Measurements from ENCODE around the gene SEMA4B. TPM values are rescaled to one million over a fixed set of nuclear protein-coding genes. Genes with fewer than 3 reads are reported as not detected.

The SEMA4B gene
- total RNA-seq (334 and 336 TPM in 2 replicates), polyA plus RNA-seq (285 and 292 TPM in 2 replicates), polyA minus RNA-seq (439 and 515 TPM in 2 replicates)
- 84.2 TPM for total RNA-seq (2013)

DNA sequence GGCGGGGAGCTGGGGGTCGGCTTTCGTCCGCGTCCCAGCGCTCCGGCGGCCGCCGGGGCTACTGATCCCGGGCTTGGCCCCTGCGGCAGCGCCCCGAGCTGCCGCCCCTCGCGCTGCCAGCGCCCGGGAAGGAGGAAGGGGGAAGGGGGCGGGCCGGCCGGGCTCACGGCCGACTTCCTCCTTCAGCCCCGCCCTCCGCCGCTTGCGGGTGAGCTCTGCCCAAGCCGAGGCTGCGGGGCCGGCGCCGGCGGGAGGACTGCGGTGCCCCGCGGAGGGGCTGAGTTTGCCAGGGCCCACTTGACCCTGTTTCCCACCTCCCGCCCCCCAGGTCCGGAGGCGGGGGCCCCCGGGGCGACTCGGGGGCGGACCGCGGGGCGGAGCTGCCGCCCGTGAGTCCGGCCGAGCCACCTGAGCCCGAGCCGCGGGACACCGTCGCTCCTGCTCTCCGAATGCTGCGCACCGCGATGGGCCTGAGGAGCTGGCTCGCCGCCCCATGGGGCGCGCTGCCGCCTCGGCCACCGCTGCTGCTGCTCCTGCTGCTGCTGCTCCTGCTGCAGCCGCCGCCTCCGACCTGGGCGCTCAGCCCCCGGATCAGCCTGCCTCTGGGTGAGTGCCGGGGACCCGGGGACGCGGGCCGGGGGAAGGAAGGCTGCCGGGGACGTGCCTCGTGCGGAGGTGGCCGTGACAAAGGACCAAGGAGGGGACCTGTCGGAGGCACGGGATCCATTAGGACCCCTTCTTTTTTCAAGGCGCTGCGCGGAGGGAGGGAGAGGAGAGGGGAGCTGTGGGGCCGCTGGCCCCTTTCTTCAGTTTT is at the start of gene SEMA4B:
SEMA4B (plus strand) TSS at position 201 of the 814 bp plus-strand sequence; CDS start at position 450, 249 bp downstream.
- Histone ChIP-seq H3K9ac (ENCODE audit: low read length) (peak within 1 kb of the TSS; percentile 85), H3K79me2 (ENCODE audit: control insufficient read depth, insufficient read depth, low read length) (peaks cover 98% of the 10 kb centered on the region), H3K36me3 (replicated peaks in 1 of 2; ENCODE audit: control extremely low read depth in 1 of 2, control insufficient read depth in 1 of 2, extremely low read depth in 1 of 2, insufficient read depth in 2 of 2, low read length in 1 of 2) (peaks cover 0 to 39% of the 10 kb centered on the region in 2 experiments), H3K4me3 (ENCODE audit: control extremely low read depth in 1 of 5, extremely low read depth in 1 of 5, insufficient read depth in 1 of 5, low read depth in 2 of 5, low read length in 4 of 5) (peak within 1 kb of the TSS; percentile 79 to 94 (median 86)), H3K27ac (ENCODE audit: low read length in 2 of 2) (peak within 1 kb of the TSS; percentile 52 to 72), H2AFZ (ENCODE audit: insufficient read depth, low read depth, low read length, poor library complexity, severe bottlenecking) (peak within 1 kb of the TSS; percentile 69), H3K9me3 (ENCODE audit: control extremely low read depth in 1 of 3, control insufficient read depth in 2 of 3, insufficient read depth in 1 of 3, low read length in 2 of 3) (no peaks in the 10 kb centered on the region), H3K4me2 (replicated peaks; ENCODE audit: low read depth, low read length, poor library complexity, severe bottlenecking) (peak within 1 kb of the TSS; percentile 93), H4K20me1 (ENCODE audit: control insufficient read depth, insufficient read depth, low read length, poor library complexity, severe bottlenecking) (peaks cover 53% of the 10 kb centered on the region), H3K4me1 (ENCODE audit: control insufficient read depth in 2 of 2, insufficient read depth in 2 of 2, low read length in 2 of 2) (peaks cover 64 to 78% of the 10 kb centered on the region in 2 donors), H3K27me3 (replicated peaks in 1 of 4; ENCODE audit: control extremely low read depth in 1 of 4, control insufficient read depth in 3 of 4, insufficient read depth in 4 of 4, low read length in 3 of 4) (no peaks in the 10 kb centered on the region)
- ChIA-PET POLR2A (interaction anchor here (0.7 to 10.5 kb wide), 12 partner anchors 10 to 39 kb away, joined by 3 to 150 read pairs (median 8); partner anchors contain the start of genes CIB1 and GDPGP1), CTCF (interaction anchor here (0.6 to 9.6 kb wide), 16 partner anchors 10 to 281 kb away, joined by 3 to 169 read pairs (median 5); partner anchors contain the start of genes CIB1 and GDPGP1)
- Mint-ChIP-seq H3K27me3 (no peaks in the 10 kb centered on the region), H3K9me3 (ENCODE audit: insufficient read depth) (no peaks in the 10 kb centered on the region), H3K4me1 (peaks cover 73% of the 10 kb centered on the region), H3K4me3 (peak within 1 kb of the TSS; percentile 93), H3K27ac (peak within 1 kb of the TSS; percentile 95)
- intact Hi-C loops (cut with micrococcal nuclease) = loop anchor here (1.0 kb wide), 4 partner anchors 10 to 32 kb away; partner anchors contain the start of gene CIB1
- DNase-seq = peak; percentile 84
- ATAC-seq (ENCODE audit: low read depth) = peak; percentile 89
- WGBS (ENCODE audit: insufficient coverage) = under 1% methylated on average over 88 of the region's 88 CpGs
- TF ChIP-seq EZH2 (IDR thresholded peaks at IDR 0.05; ENCODE audit: borderline replicate concordance, insufficient read depth, low read depth, low read length, poor library complexity, severe bottlenecking) = no peak
- TF ChIP-seq, protein P1, sequence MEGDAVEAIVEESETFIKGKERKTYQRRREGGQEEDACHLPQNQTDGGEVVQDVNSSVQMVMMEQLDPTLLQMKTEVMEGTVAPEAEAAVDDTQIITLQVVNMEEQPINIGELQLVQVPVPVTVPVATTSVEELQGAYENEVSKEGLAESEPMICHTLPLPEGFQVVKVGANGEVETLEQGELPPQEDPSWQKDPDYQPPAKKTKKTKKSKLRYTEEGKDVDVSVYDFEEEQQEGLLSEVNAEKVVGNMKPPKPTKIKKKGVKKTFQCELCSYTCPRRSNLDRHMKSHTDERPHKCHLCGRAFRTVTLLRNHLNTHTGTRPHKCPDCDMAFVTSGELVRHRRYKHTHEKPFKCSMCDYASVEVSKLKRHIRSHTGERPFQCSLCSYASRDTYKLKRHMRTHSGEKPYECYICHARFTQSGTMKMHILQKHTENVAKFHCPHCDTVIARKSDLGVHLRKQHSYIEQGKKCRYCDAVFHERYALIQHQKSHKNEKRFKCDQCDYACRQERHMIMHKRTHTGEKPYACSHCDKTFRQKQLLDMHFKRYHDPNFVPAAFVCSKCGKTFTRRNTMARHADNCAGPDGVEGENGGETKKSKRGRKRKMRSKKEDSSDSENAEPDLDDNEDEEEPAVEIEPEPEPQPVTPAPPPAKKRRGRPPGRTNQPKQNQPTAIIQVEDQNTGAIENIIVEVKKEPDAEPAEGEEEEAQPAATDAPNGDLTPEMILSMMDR (IDR thresholded peaks at IDR 0.05) = no peak
